Breast epithelium (tissue), 4 donors: ENCODE measurements around the gene ATP10D. TPM values are rescaled to one million over a fixed set of nuclear protein-coding genes. Genes with fewer than 3 reads are reported as not detected.

Experiments used
- DNase-seq, 2 donors: peaks; one replicate each; pipeline ENCODE4 v3.0.0-alpha.2; 2019; ENCODE audit warnings: low spot score in 2 of 2
- H3K27ac ChIP-seq, 2 donors: fragments of 200-600 bp; sonication (generic) in 1 of 2; one replicate each; pipeline ENCODE4 v1.5.1; 2016 to 2019; ENCODE audit warnings: mild to moderate bottlenecking in 1 of 2
- H3K27me3 ChIP-seq, 2 donors: fragments of 200-600 bp; sonication (generic) in 1 of 2; one replicate each; pipeline versions ENCODE4 v1.5.1 to v1.6.0; 2017 to 2019; ENCODE audit warnings: control low read depth in 1 of 2, mild to moderate bottlenecking in 1 of 2
- H3K36me3 ChIP-seq: fragments of 200-600 bp; one replicate; pipeline ENCODE4 v1.5.1; 2019
- H3K4me1 ChIP-seq, 2 donors: fragments of 200-600 bp; sonication (generic); one replicate each; pipeline ENCODE4 v1.5.1; 2016 to 2019; ENCODE audit warnings: control low read depth in 1 of 2
- H3K4me3 ChIP-seq, 3 donors: fragments of 200-600 bp; sonication (generic); 1 replicate in 2 of 3; 2 replicates in 1 of 3; pipeline ENCODE4 v1.5.1; 2016 to 2019; ENCODE audit warnings: mild to moderate bottlenecking in 3 of 3, moderate library complexity in 2 of 3
- H3K9me3 ChIP-seq, 2 donors: fragments of 200-600 bp; sonication (generic) in 1 of 2; one replicate each; pipeline ENCODE4 v1.5.1; 2016 to 2019; ENCODE audit warnings: control low read depth in 1 of 2
- CTCF ChIP-seq, 3 donors: fragments of 450-650 bp; IDR thresholded peaks; one replicate each; pipeline ENCODE4 v1.5.1; 2016 to 2017; ENCODE audit warnings: antibody characterized with exemption in 3 of 3, mild to moderate bottlenecking in 3 of 3, moderate library complexity in 3 of 3
- POLR2A ChIP-seq: fragments of 450-650 bp; IDR thresholded peaks from one replicate; pipeline ENCODE4 v1.6.1; 2016; ENCODE audit warnings: antibody characterized with exemption, mild to moderate bottlenecking, moderate library complexity
- POLR2AphosphoS5 ChIP-seq, 3 donors: sonication (generic); formaldehyde crosslinking; IDR thresholded peaks; one replicate each; pipeline ENCODE4 v1.6.1; 2017; ENCODE audit warnings: antibody characterized with exemption in 3 of 3
- intact Hi-C: fragments of 100-400 bp; cut with DNase I; formaldehyde crosslinking; loops from one replicate; pipeline ENCODE4 v1.15.1; 2023; ENCODE audit warnings: low total_unique reads
- total RNA-seq, 3 donors: library from RNA; depleted of rRNA; stranded (reverse); fragments of >200 nt; gene quantifications; one replicate each; pipeline ENCODE4 v1.1.0, GENCODE V29; 2016

The ATP10D gene
- total RNA-seq, 3 donors from 2014 or later: 13.3 to 26.2 (median 15.7) TPM

GRCh38 chr4:47478804-47479203, 6.3 kb upstream of the ATP10D start:
- intact Hi-C loops: no loop called here
- Histone ChIP-seq H3K4me3 (no peak overlapping the region), H3K27ac (no peak overlapping the region), H3K4me1 (no peaks in the 10 kb centered on the region), H3K9me3 (no peaks in the 10 kb centered on the region), H3K36me3 (no peaks in the 10 kb centered on the region), H3K27me3 (no peaks in the 10 kb centered on the region)
- TF ChIP-seq CTCF (IDR thresholded peaks at IDR 0.05) (no peak), POLR2A (no peak), POLR2AphosphoS5 (IDR thresholded peaks at IDR 0.05) (no peak)
- no peak for DNase-seq

- Histone ChIP-seq H3K9me3 (no peaks in the 10 kb centered on the region), H3K27me3 (no peaks in the 10 kb centered on the region), H3K4me3 (no peak overlapping the region), H3K27ac (no peak overlapping the region), H3K4me1 (no peaks in the 10 kb centered on the region), H3K36me3 (no peaks in the 10 kb centered on the region)
- intact Hi-C loops: no loop called here
- no peak for DNase-seq
- TF ChIP-seq CTCF (IDR thresholded peaks at IDR 0.05): no peak
- no peak for TF ChIP-seq POLR2AphosphoS5 (IDR thresholded peaks at IDR 0.05)
- no peak for TF ChIP-seq POLR2A
Measured at GRCh38 chr4:47482326-47482725, 2.7 kb upstream of the ATP10D start.

GRCh38 chr4:47483745-47484144, 1.3 kb upstream of the ATP10D start:
- intact Hi-C loops: no loop called here
- Histone ChIP-seq H3K27ac (peak overlapping the region; percentile 91), H3K9me3 (no peaks in the 10 kb centered on the region), H3K4me3 (no peak overlapping the region), H3K36me3 (no peaks in the 10 kb centered on the region), H3K4me1 (no peaks in the 10 kb centered on the region), H3K27me3 (no peaks in the 10 kb centered on the region)
- no peak for DNase-seq
- TF ChIP-seq CTCF (IDR thresholded peaks at IDR 0.05) (no peak), POLR2A (no peak), POLR2AphosphoS5 (IDR thresholded peaks at IDR 0.05) (no peak)

GRCh38 chr4:47484168-47484567, 907 bp upstream of the ATP10D start:
- DNase-seq: no peak
- no peak for TF ChIP-seq POLR2AphosphoS5 (IDR thresholded peaks at IDR 0.05)
- no peak for TF ChIP-seq CTCF (IDR thresholded peaks at IDR 0.05)
- no peak for TF ChIP-seq POLR2A
- intact Hi-C loops: no loop called here
- H3K9me3 ChIP-seq: no peaks in the 10 kb centered on the region
- peak overlapping the region; percentile 91 for H3K27ac ChIP-seq
- no peak overlapping the region for H3K4me3 ChIP-seq
- no peaks in the 10 kb centered on the region for H3K36me3 ChIP-seq
- no peaks in the 10 kb centered on the region for H3K4me1 ChIP-seq
- H3K27me3 ChIP-seq: no peaks in the 10 kb centered on the region

GRCh38 chr4:47485768-47486167, 693 bp downstream of the ATP10D start:
- Histone ChIP-seq H3K4me1 (no peaks in the 10 kb centered on the region), H3K36me3 (no peaks in the 10 kb centered on the region), H3K4me3 (peak overlapping the region; percentile 60 to 73 (median 61)), H3K9me3 (no peaks in the 10 kb centered on the region), H3K27me3 (no peaks in the 10 kb centered on the region), H3K27ac (peak overlapping the region; percentile 91)
- no peak for DNase-seq
- TF ChIP-seq POLR2A (no peak), CTCF (IDR thresholded peaks at IDR 0.05) (no peak), POLR2AphosphoS5 (IDR thresholded peaks at IDR 0.05) (no peak)
- intact Hi-C loops: no loop called here
